Cortex of kidney (tissue), 1 donor: ENCODE data around the gene GPC3.

Experiments used
- DNase-seq: peaks from one replicate; lab custom pipeline; 2025; lab: John Stamatoyannopoulos, UW

GPC3 gene

GRCh38 chrX:133681897-133682296 is 303.5 kb downstream of the GPC3 start:
- no peak for DNase-seq

GRCh38 chrX:133681421-133681820 is 304.0 kb downstream of the GPC3 start:
- DNase-seq, result no peak

- DNase-seq, result no peak
Measured at GRCh38 chrX:133677123-133678063, 308.0 kb downstream of the GPC3 start.

- DNase-seq, result no peak
Measured at GRCh38 chrX:133676344-133677122, 308.9 kb downstream of the GPC3 start.

- DNase-seq, result no peak
Measured at GRCh38 chrX:133674726-133675470, 310.5 kb downstream of the GPC3 start.

GRCh38 chrX:133670383-133670782 is 315.0 kb downstream of the GPC3 start:
- DNase-seq, result no peak

GRCh38 chrX:133669214-133669613 is 316.2 kb downstream of the GPC3 start:
- DNase-seq, result no peak

- DNase-seq, result no peak
Measured at GRCh38 chrX:133668225-133668931, 317.0 kb downstream of the GPC3 start.

- no peak for DNase-seq
Measured at GRCh38 chrX:133666256-133666655, 319.1 kb downstream of the GPC3 start.

GRCh38 chrX:133661962-133662839 is 323.2 kb downstream of the GPC3 start:
- DNase-seq, result no peak

GRCh38 chrX:133660281-133660680 is 325.1 kb downstream of the GPC3 start:
- DNase-seq, result no peak

- no peak for DNase-seq
Measured at GRCh38 chrX:133658293-133658911, 327.0 kb downstream of the GPC3 start.

- no peak for DNase-seq
Measured at GRCh38 chrX:133655275-133656265, 329.8 kb downstream of the GPC3 start.

- DNase-seq, result no peak
Measured at GRCh38 chrX:133654811-133655210, 330.6 kb downstream of the GPC3 start.

- no peak for DNase-seq
Measured at GRCh38 chrX:133653358-133653757, 332.0 kb downstream of the GPC3 start.

- no peak for DNase-seq
Measured at GRCh38 chrX:133652185-133652584, 333.2 kb downstream of the GPC3 start.

GRCh38 chrX:133650239-133650638 is 335.2 kb downstream of the GPC3 start:
- DNase-seq, result no peak

- no peak for DNase-seq
Measured at GRCh38 chrX:133649651-133650050, 335.7 kb downstream of the GPC3 start.

- no peak for DNase-seq
Measured at GRCh38 chrX:133648594-133648993, 336.8 kb downstream of the GPC3 start.
